SK-N-SH (cell line): Measurements from ENCODE around the gene CFAP65. TPM values are rescaled to one million over a fixed set of nuclear protein-coding genes. Genes with fewer than 3 reads are reported as not detected.
A peak's percentile ranks its signal among the peaks of the same experiment; 100 is the strongest.

Experiments
- CTCF ChIA-PET: fragments of 300-600, 350-600 bp; formaldehyde crosslinking; extraction: SDS; loops from one replicate; lab custom pipeline; 2021; lab: Yijun Ruan, JAX
- POLR2A ChIA-PET: fragments of 350-600 bp; sonication (Branson Sonifier 250); formaldehyde crosslinking; extraction: SDS; loops from one replicate; lab custom pipeline; 2020; ENCODE audit warnings: antibody characterized with exemption, inconsistent platforms; lab: Yijun Ruan, JAX
- DNase-seq: peaks from one replicate; pipeline ENCODE4 v3.0.0; 2012
- H2AFZ ChIP-seq: fragments of 200-600 bp; sonication (generic); 2 replicates; pipeline ENCODE4 v1.8.1; 2016; ENCODE audit warnings: antibody characterized with exemption, mild to moderate bottlenecking, low read depth
- H3F3A ChIP-seq: fragments of 200-600 bp; sonication (generic); replicated peaks from 2 replicates; pipeline ENCODE3; 2016; ENCODE audit warnings: antibody characterized with exemption, mild to moderate bottlenecking; ENCODE audit not compliant: insufficient read depth
- H3K27ac ChIP-seq, 2 experiments: fragments of 200-500 bp in 1 of 2; fragments of 200-600 bp in 1 of 2; sonication (Bioruptor generic) in 1 of 2; sonication (generic), shearing (Covaris generic) in 1 of 2; 2 replicates each; pipeline versions ENCODE4 v1.5.1 to v1.6.1; 2014 to 2016; ENCODE audit warnings: low read depth in 2 of 2, inconsistent platforms in 1 of 2, low read length in 1 of 2, mild to moderate bottlenecking in 1 of 2, mixed read lengths in 1 of 2
- H3K27me3 ChIP-seq: fragments of 200-600 bp; sonication (generic), shearing (Covaris generic); 2 replicates; pipeline ENCODE4 v1.6.1; 2016; ENCODE audit warnings: mixed run types; ENCODE audit not compliant: insufficient read depth
- H3K36me3 ChIP-seq, 2 experiments: fragments of 200-500 bp in 1 of 2; fragments of 200-600 bp in 1 of 2; sonication (Bioruptor generic) in 1 of 2; sonication (generic) in 1 of 2; replicated peaks in 1 of 2; 2 replicates each; pipeline versions ENCODE3 to v1.5.1; 2014 to 2016; ENCODE audit warnings: low read length in 1 of 2, mild to moderate bottlenecking in 1 of 2; ENCODE audit not compliant: insufficient read depth in 2 of 2, control insufficient read depth in 1 of 2
- H3K4me1 ChIP-seq, 2 experiments: fragments of 200-500 bp in 1 of 2; fragments of 200-600 bp in 1 of 2; sonication (Bioruptor generic) in 1 of 2; sonication (generic), shearing (Covaris generic) in 1 of 2; 2 replicates each; pipeline versions ENCODE4 v1.5.1 to v1.6.1; 2014 to 2016; ENCODE audit warnings: low read depth in 1 of 2, low read length in 1 of 2, mixed run types in 1 of 2; ENCODE audit not compliant: insufficient read depth in 2 of 2, control insufficient read depth in 1 of 2
- H3K4me2 ChIP-seq: fragments of 200-600 bp; sonication (generic), shearing (Covaris generic); 2 replicates; pipeline ENCODE4 v1.6.1; 2017; ENCODE audit warnings: mixed run types
- H3K4me3 ChIP-seq, 2 experiments: fragments of 200-500 bp in 1 of 2; fragments of 200-600 bp in 1 of 2; sonication (Bioruptor generic) in 1 of 2; sonication (generic), shearing (Covaris generic) in 1 of 2; 2 replicates each; pipeline versions ENCODE4 v1.5.1 to v1.8.1; 2014 to 2016; ENCODE audit warnings: low read depth in 2 of 2, inconsistent platforms in 1 of 2, low read length in 1 of 2, mild to moderate bottlenecking in 1 of 2, mixed read lengths in 1 of 2, moderate library complexity in 1 of 2
- H3K79me2 ChIP-seq: fragments of 200-600 bp; sonication (generic); 2 replicates; pipeline ENCODE4 v1.8.1; 2017; ENCODE audit warnings: mild to moderate bottlenecking; ENCODE audit not compliant: insufficient read depth
- H3K9ac ChIP-seq: fragments of 200-600 bp; sonication (generic); 2 replicates; pipeline ENCODE4 v1.6.1; 2017; ENCODE audit warnings: mixed run types
- H3K9me2 ChIP-seq: fragments of 200-600 bp; sonication (generic); 2 replicates; pipeline ENCODE4 v1.6.1; 2017; ENCODE audit warnings: mixed run types
- H3K9me3 ChIP-seq: fragments of 200-600 bp; sonication (generic); 2 replicates; pipeline ENCODE4 v1.6.1; 2017; ENCODE audit warnings: mixed run types, mild to moderate bottlenecking, moderate library complexity
- H4K20me1 ChIP-seq: fragments of 200-600 bp; sonication (generic); 2 replicates; pipeline ENCODE4 v1.6.1; 2017; ENCODE audit warnings: mild to moderate bottlenecking, mixed run types; ENCODE audit not compliant: insufficient read depth
- CHD2 ChIP-seq: fragments of 150-350 bp; IDR thresholded peaks from 2 replicates; pipeline ENCODE4 v1.6.1; 2018; ENCODE audit warnings: low read length; ENCODE audit not compliant: partially characterized antibody
- ELF1 ChIP-seq: IDR thresholded peaks from 2 replicates; pipeline ENCODE4 v1.4.0; 2012
- EP300 ChIP-seq, 2 experiments: IDR thresholded peaks; 2 replicates each; pipeline versions ENCODE4 v1.4.0 to v1.6.1; 2012; ENCODE audit warnings: borderline replicate concordance in 1 of 2, low read depth in 1 of 2, low read length in 1 of 2
- GATA2 ChIP-seq: sonication (generic); formaldehyde crosslinking; IDR thresholded peaks from 2 replicates; pipeline ENCODE4 v1.5.0; 2020; ENCODE audit warnings: mild to moderate bottlenecking, missing genetic modification reagents
- IRF3 ChIP-seq: fragments of 150-350 bp; IDR thresholded peaks from 2 replicates; pipeline ENCODE4 v1.6.1; 2016; ENCODE audit warnings: mild to moderate bottlenecking, low read depth, low read length
- MXI1 ChIP-seq: IDR thresholded peaks from 2 replicates; pipeline ENCODE4 v1.6.1; 2012; ENCODE audit warnings: mild to moderate bottlenecking, low read depth, low read length, improper control_type of control experiment
- REST ChIP-seq: IDR thresholded peaks from 2 replicates; pipeline ENCODE4 v1.6.1; 2012; ENCODE audit warnings: mild to moderate bottlenecking, low read depth, low read length, moderate library complexity
- SIN3A ChIP-seq: IDR thresholded peaks from 2 replicates; pipeline ENCODE4 v1.6.1; 2012; ENCODE audit warnings: low read depth, mild to moderate bottlenecking, low read length, moderate library complexity, borderline replicate concordance
- SMC3 ChIP-seq: IDR thresholded peaks from 2 replicates; pipeline ENCODE4 v1.6.1; 2012; ENCODE audit warnings: low read depth, low read length, improper control_type of control experiment
- WGBS: methylation state at CpG from one replicate; pipeline ENCODE4 v1.1.6; 2017; ENCODE audit warnings: low lambda C conversion rate; 5-methylcytosine and 5-hydroxymethylcytosine counted together
- polyA plus RNA-seq, 3 experiments: library from polyadenylated mRNA; depleted of rRNA; stranded (reverse); fragments of >200 nt; gene quantifications; 2 replicates each; pipeline ENCODE4 v1.2.3, GENCODE V29; 2012
- TF ChIP-seq, protein P1 (sequence below): IDR thresholded peaks from 2 replicates; pipeline ENCODE4; 2012

Gene CFAP65
- polyA plus RNA-seq, 1 of the 3 experiments (the other 2 are of a cell fraction): 0.95 TPM

DNA sequence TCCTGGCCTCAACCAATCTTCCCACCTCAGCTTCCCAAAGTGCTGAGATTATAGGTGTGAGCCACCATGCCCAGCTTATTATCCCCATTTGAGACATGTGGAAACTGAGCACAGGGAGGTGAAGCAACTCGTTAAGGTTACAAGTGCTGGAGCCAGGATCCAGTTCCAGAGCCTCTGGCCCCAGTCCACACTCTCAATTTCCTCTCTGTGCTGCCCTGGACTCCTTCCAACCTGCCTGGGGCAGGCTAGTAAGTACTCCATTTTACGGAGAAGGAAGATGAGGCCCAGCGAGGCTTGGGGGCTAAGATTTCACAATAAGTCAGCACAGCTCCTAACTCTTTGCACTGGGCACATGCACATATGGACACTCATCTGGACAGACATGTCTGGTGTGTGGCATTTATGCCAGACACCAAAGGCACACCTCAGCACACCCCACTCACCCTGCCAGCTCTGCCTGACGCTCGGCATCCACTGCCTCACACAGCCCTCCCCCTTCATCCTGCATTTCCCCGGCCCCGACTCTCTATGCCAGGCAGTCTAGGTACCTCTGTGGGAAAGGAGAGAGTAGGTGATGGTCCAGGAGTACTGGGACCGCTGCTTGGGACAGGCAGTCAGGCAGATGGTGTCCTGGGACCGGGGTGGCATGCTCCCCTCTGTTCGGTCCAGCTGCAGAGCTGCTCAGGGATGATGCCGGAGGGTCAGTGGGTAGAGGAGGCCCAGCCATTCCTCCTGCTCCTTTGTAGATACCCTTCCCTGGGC lies 20.5 kb downstream of the CFAP65 start:
- peak; percentile 57 for DNase-seq
- 58% methylated on average over 10 of the region's 11 CpGs for WGBS
- Histone ChIP-seq H3K27ac (peak overlapping the region in 1 of 2 experiments; percentile 71; a peak in 2 of 4 replicates), H3K4me1 (peaks cover 0 to 48% of the 10 kb centered on the region in 2 experiments; a peak in 1 of 4 replicates), H4K20me1 (no peaks in the 10 kb centered on the region), H3K4me2 (no peak overlapping the region), H3K9me2 (no peaks in the 10 kb centered on the region), H3K9me3 (no peaks in the 10 kb centered on the region), H3K27me3 (peaks cover 32% of the 10 kb centered on the region), H3K9ac (no peak overlapping the region), H3K79me2 (no peaks in the 10 kb centered on the region), H2AFZ (no peak overlapping the region), H3K36me3 (no peaks in the 10 kb centered on the region), H3F3A (no peaks in the 10 kb centered on the region), H3K4me3 (no peak overlapping the region)
- ChIA-PET POLR2A (interaction anchor here (0.7 to 1.5 kb wide), 3 partner anchors 18 to 24 kb away, joined by 4 to 5 read pairs (median 4); no protein-coding TSS in a partner anchor), CTCF (interaction anchor here (0.8 to 20.3 kb wide), 13 partner anchors 10 to 138 kb away, joined by 3 to 258 read pairs (median 6); no protein-coding TSS in a partner anchor)
- TF ChIP-seq EP300 (IDR thresholded peaks at IDR 0.05; ENCODE audit: borderline replicate concordance in 1 of 2, low read depth in 1 of 2, low read length in 1 of 2) (peak in 1 of 2 experiments; percentile 5; a peak in 1 of 4 replicates), SMC3 (no peak), MXI1 (no peak)

DNA sequence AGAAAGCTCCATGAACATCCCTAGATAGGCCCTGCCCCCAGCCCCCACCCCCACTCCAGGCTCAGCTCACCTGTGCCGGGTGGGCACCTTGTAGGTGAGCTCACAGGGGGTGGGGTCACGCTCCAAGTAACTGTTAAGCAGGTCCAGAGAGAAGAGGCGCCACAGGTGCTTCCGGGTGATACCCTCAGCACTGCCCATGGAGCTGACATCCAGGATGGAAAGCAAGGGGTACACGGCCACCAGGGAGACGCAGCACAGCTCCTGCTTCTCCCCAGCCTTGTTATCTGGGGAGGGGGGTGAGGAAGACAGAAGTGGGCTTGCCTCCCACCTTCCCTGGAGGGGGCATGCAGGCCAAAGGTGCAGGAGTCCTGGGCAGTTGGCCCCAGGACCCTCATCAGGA lies 21.9 kb downstream of the CFAP65 start:
- no peak overlapping the region for H2AFZ ChIP-seq
- peaks cover 28% of the 10 kb centered on the region for H3K27me3 ChIP-seq
- no peak for DNase-seq
- peaks cover 0 to 48% of the 10 kb centered on the region in 2 experiments; a peak in 1 of 4 replicates for H3K4me1 ChIP-seq
- TF ChIP-seq SIN3A (no peak), IRF3 (no peak), CHD2 (no peak), ELF1 (no peak), GATA2 (no peak), MXI1 (no peak), REST (no peak)
- TF ChIP-seq, protein P1, sequence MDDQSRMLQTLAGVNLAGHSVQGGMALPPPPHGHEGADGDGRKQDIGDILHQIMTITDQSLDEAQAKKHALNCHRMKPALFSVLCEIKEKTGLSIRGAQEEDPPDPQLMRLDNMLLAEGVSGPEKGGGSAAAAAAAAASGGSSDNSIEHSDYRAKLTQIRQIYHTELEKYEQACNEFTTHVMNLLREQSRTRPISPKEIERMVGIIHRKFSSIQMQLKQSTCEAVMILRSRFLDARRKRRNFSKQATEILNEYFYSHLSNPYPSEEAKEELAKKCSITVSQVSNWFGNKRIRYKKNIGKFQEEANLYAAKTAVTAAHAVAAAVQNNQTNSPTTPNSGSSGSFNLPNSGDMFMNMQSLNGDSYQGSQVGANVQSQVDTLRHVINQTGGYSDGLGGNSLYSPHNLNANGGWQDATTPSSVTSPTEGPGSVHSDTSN: no peak
- no peak overlapping the region for H3K4me2 ChIP-seq
- H3K4me3 ChIP-seq: no peak overlapping the region
- H3K9ac ChIP-seq: no peak overlapping the region
- H3K36me3 ChIP-seq: no peaks in the 10 kb centered on the region
- H3K9me3 ChIP-seq: no peaks in the 10 kb centered on the region
- peak overlapping the region in 1 of 2 experiments; percentile 69; a peak in 2 of 4 replicates for H3K27ac ChIP-seq
- H4K20me1 ChIP-seq: no peaks in the 10 kb centered on the region
- CTCF ChIA-PET: interaction anchor here (0.6 to 20.3 kb wide), 11 partner anchors 10 to 121 kb away, joined by 3 to 258 read pairs (median 6); partner anchors contain the start of gene IHH
- H3F3A ChIP-seq: no peaks in the 10 kb centered on the region
- WGBS: 52% methylated on average over 6 of the region's 6 CpGs
- POLR2A ChIA-PET: interaction anchor here (0.7 to 1.5 kb wide), 4 partner anchors 9 to 23 kb away, joined by 3 to 4 read pairs (median 3); no protein-coding TSS in a partner anchor
- H3K9me2 ChIP-seq: no peaks in the 10 kb centered on the region
- no peaks in the 10 kb centered on the region for H3K79me2 ChIP-seq
